Measurements from ENCODE around the gene PACRG. TPM values are rescaled to one million over a fixed set of nuclear protein-coding genes. Genes with fewer than 3 reads are reported as not detected.

Gene PACRG
- total RNA-seq, 1 donor from 2014 or later: 9.7 TPM

DNA sequence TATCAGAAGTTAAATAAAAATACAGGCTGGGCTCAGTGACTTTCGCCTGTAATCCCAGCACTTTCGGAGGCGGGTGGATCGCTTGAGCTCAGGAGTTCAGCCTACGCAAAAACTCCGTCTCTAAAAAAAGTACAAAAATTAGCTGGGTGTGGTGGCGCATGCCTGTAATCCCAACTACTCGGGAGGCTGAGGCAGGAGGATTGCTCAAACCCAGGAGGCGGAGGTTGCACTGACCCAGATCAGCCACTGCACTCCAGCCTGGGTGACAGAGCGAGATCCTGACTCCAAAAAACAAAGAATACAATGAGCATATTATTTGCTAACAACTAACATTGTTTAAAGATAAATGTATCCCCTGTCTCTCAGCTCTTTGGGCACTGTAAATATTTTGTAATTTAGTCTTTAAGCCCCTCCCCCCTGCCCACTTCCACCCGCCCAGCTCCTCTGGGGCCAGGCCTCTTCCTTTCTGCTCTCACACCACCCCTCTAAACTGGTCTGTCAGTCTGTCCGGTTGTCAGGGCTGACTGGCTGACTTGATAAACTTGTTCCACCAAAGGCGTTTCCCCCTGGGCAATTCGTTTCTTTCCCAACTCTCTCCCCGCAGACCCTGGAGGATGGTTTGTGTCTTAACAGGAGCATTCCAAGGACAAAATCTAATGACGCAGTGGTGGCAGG lies 624.4 kb downstream of the PACRG start:
- peak; percentile 58 for DNase-seq (ENCODE audit: low spot score)

DNA sequence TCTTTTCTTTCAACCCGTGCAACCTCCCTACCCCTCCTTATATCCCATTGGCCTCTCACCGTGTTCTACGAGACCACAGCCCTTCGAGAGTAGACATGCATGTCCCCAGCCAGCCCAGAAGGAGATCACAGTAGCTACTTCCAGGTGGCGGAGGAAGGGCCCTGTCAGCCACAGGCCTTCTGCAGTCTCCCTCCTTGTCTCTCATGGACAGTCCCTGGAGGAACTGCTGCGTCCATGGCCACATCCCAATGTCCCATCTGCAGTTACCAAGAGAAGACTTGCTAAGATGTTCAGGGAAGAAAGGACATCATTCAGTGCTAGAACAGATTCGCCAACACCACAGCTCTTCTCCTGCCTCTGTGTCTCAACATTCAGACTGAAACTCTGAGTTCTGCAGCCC lies 625.2 kb downstream of the PACRG start:
- no peak for DNase-seq (ENCODE audit: low spot score)

DNA sequence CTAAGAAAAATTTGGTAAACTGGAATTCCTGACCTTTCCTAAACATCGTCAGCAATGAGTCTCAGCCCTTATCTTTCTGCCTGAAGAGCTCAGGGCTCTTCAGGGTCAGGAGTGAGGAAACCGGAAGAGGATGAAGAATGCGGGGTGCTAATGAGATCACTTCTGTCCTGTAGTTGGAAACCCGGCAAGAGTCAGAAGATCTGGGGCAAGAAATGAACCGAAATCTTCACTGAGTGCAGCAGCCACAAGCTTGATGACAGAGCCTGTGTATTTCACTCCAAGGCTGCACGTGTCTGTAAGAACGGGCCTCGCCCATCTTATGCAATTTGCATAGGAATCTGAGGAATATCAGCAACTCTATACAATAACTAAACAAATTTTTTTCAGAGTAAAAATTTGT lies 626.3 kb downstream of the PACRG start:
- DNase-seq (ENCODE audit: low spot score): no peak

DNA sequence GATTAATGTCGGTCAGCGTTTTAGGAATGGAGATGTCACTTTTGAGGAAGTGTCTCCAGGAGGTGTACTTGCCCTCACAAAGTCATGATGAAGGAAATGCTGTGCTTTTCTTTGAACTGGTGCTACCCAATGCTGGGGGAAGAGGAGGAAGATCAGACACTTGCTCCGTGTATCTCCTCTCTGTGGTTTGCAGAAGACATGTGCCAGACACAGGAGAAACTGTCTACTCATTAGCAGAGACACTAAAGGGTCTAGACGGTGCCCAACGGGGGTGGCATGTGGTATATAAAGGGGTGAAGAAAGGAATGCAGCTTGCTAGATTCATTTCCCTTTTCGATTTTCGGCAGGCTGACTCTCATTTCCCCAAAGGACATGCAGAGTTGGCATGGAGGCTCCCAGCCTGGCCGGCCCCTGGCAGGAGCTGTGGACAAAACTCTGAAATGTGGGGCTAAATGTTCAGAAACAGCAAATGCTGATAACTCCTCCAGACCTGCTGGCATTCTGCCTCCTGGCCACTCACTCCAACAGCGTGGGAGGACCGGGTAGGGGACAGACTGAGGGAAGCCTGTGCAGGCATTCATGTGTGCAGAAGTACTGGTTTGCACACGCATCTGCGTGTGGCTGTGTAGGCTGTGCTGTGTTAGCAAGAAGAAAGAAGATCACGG lies 627.1 kb downstream of the PACRG start:
- DNase-seq (ENCODE audit: low spot score): no peak

DNA sequence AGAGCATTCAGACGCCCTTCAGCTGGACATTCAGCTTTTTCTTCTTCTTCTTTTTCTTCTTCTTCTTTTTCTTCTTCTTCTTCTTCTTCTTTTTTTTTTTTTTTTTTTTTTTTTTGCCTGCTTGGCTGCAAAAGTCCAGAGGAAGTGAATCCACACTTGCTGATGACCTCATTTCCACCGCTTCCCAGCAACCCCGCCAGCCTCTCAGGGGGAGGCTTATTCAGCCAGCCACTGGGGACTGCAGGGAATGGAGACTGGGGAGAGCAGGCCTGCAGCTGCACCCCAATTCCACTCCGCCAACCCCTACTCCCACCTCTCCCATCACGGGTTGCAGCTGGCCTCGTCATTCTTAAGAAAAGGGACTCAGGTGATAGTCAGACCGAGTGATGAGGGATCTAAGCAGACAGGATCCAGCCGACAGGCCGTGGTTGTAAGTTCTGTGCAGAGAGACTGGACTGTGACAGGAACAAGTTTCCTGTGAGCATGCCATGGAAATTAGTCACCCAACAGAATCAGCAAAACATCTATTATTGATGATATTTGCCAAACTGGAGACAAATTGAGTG lies 627.7 kb downstream of the PACRG start:
- DNase-seq (ENCODE audit: low spot score): no peak

DNA sequence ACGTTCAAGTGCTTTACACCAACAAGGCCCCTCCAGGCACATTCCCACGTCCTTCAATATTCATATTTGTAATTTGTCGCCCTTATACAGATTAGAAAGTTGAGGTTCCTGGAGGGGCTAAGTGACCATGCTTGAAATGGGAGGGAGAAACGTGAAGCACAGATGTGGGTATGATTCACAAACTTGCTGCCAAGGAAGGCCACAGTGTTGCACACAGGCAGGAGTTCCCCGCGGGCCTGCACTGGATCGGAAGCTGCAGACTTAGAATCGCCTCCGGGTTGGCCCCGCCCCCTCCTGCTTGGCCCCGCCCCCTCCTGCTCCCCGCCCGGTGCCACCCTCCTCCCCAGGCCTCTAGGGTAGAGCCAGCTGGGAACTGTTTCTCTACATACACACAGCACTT lies 628.5 kb downstream of the PACRG start:
- DNase-seq (ENCODE audit: low spot score): no peak

DNA sequence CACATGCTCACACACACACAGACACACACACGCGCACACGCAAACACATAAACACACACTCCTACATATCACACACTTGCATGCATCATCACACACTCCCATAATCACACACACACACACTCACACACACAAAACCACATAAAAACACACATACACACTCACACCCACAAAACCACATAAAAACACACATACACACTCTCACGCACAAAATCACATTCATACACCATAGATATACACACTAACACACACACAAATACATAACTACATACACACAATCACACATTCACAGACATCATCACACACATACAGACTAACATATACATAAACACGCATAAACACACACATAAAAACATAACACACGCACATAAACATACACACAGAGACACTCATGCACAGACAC lies 629.0 kb downstream of the PACRG start:
- DNase-seq (ENCODE audit: low spot score): no peak

DNA sequence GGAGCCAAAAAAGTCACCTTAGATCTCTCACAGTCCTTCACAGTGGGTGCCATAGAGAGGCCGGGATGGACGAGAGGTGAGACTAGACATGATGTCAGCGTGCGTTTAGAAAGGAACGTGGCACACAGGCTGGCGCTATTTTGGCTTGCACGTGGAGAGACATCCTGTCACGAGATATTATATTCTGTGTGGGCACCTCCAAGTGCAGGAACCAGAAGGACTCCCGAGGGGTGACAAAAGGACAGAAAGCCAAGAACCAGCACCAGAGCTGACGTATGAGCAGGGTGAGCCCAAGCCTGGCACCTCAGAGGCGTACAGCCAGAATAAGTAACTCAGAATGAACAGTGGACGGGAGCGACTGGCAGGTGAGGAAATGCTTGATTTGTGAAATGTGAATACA lies 636.9 kb downstream of the PACRG start:
- DNase-seq (ENCODE audit: low spot score): no peak

Other genes with a start within 250 kb of the PACRG start
- gene PRKN, start 208 bp upstream of the PACRG start, total RNA-seq: 12.1 TPM